Measurements from ENCODE around the gene NINJ2. TPM values are rescaled to one million over a fixed set of nuclear protein-coding genes. Genes with fewer than 3 reads are reported as not detected.

NINJ2 gene
- polyA plus RNA-seq, 1 donor from 2014 or later = not detected

DNA sequence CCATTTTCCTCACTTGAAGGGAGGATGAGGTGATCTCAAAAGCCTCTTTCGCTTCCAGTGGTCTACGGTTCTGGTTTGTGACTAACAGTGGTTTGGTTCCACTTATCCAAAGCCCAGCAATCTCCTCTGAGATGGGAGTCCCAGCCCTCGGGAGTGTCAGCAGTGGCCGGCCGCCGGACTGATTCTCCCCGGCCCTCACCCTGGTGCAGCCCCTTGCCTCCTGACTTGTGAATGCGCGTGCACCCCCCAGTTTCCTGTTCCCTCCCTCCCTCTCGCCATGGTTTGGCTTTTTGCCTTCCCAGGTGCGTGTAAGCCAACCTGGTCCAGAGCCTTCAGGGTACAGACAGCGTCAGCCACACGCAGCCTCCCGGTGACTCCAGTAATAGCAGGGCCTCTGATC, 129.0 kb downstream of the NINJ2 start:
- TF ChIP-seq, protein P1, sequence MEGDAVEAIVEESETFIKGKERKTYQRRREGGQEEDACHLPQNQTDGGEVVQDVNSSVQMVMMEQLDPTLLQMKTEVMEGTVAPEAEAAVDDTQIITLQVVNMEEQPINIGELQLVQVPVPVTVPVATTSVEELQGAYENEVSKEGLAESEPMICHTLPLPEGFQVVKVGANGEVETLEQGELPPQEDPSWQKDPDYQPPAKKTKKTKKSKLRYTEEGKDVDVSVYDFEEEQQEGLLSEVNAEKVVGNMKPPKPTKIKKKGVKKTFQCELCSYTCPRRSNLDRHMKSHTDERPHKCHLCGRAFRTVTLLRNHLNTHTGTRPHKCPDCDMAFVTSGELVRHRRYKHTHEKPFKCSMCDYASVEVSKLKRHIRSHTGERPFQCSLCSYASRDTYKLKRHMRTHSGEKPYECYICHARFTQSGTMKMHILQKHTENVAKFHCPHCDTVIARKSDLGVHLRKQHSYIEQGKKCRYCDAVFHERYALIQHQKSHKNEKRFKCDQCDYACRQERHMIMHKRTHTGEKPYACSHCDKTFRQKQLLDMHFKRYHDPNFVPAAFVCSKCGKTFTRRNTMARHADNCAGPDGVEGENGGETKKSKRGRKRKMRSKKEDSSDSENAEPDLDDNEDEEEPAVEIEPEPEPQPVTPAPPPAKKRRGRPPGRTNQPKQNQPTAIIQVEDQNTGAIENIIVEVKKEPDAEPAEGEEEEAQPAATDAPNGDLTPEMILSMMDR (IDR thresholded peaks at IDR 0.05; ENCODE audit: poor library complexity, severe bottlenecking) = no peak
- TF ChIP-seq EZH2 (IDR thresholded peaks at IDR 0.05; ENCODE audit: borderline replicate concordance, insufficient read depth, low read length, poor library complexity, severe bottlenecking) = no peak
- no peak overlapping the region for H3K4me3 ChIP-seq (ENCODE audit: low read length)
- no peak overlapping the region for H3K4me2 ChIP-seq (ENCODE audit: low read length)
- H3K27ac ChIP-seq (ENCODE audit: low read length) = no peak overlapping the region
- peaks cover 9% of the 10 kb centered on the region for H3K9me3 ChIP-seq (ENCODE audit: low read length)
- H3K79me2 ChIP-seq (replicated peaks; ENCODE audit: insufficient read depth, low read length) = no peaks in the 10 kb centered on the region
- H3F3A ChIP-seq (ENCODE audit: insufficient read depth, low read length, poor library complexity, severe bottlenecking) = no peaks in the 10 kb centered on the region
- H4K20me1 ChIP-seq (ENCODE audit: insufficient read depth) = no peaks in the 10 kb centered on the region
- no peaks in the 10 kb centered on the region for H3K27me3 ChIP-seq (ENCODE audit: insufficient read depth, low read depth, low read length)
- H3K9me2 ChIP-seq (ENCODE audit: insufficient read depth, low read length) = no peaks in the 10 kb centered on the region
- no peak overlapping the region for H3K9ac ChIP-seq (ENCODE audit: low read length)
- H3K36me3 ChIP-seq (ENCODE audit: insufficient read depth, low read length) = no peaks in the 10 kb centered on the region
- no peak overlapping the region for H2AFZ ChIP-seq (ENCODE audit: low read depth, low read length)

DNA sequence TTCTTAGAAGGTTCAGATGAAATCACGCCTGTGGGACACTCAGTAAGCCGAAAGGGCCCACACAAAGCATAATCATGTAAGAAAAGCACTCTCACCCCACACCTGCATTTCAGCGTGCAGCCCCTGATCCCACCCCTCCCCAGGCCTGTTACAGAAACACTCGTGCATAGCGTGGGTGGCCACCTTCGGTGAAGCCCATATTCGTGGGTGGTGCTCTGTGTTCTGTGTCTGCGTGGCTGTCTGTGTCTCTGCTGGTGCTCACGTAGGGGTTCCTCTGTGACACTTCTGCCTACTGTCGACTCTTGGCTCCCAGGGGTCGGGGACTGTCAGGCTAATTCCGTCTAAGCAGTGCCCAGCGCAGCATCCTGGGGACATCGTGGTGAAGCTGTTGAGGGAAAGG, 129.5 kb downstream of the NINJ2 start:
- Histone ChIP-seq H3K4me2 (ENCODE audit: low read length) (no peak overlapping the region), H3K27ac (ENCODE audit: low read length) (no peak overlapping the region), H4K20me1 (ENCODE audit: insufficient read depth) (no peaks in the 10 kb centered on the region), H3K9ac (ENCODE audit: low read length) (no peak overlapping the region), H3K79me2 (replicated peaks; ENCODE audit: insufficient read depth, low read length) (no peaks in the 10 kb centered on the region), H3K9me2 (ENCODE audit: insufficient read depth, low read length) (no peaks in the 10 kb centered on the region), H3K9me3 (ENCODE audit: low read length) (peaks cover 12% of the 10 kb centered on the region), H3F3A (ENCODE audit: insufficient read depth, low read length, poor library complexity, severe bottlenecking) (no peaks in the 10 kb centered on the region), H3K36me3 (ENCODE audit: insufficient read depth, low read length) (no peaks in the 10 kb centered on the region), H3K4me3 (ENCODE audit: low read length) (no peak overlapping the region), H2AFZ (ENCODE audit: low read depth, low read length) (no peak overlapping the region), H3K27me3 (ENCODE audit: insufficient read depth, low read depth, low read length) (no peaks in the 10 kb centered on the region)
- TF ChIP-seq, protein P1 (IDR thresholded peaks at IDR 0.05; ENCODE audit: poor library complexity, severe bottlenecking) = no peak
- TF ChIP-seq MXI1 (conservative IDR thresholded peaks at IDR 0.05; ENCODE audit: poor library complexity, severe bottlenecking) (no peak), EZH2 (IDR thresholded peaks at IDR 0.05; ENCODE audit: borderline replicate concordance, insufficient read depth, low read length, poor library complexity, severe bottlenecking) (no peak), POLR2AphosphoS5 (IDR thresholded peaks at IDR 0.05) (no peak), SMC3 (conservative IDR thresholded peaks at IDR 0.05; ENCODE audit: poor library complexity) (no peak), EP300 (conservative IDR thresholded peaks at IDR 0.05; ENCODE audit: poor library complexity, severe bottlenecking) (no peak), TAF1 (IDR thresholded peaks at IDR 0.05; ENCODE audit: low read depth) (no peak), RAD21 (conservative IDR thresholded peaks at IDR 0.05) (no peak)
- TF ChIP-seq, protein P2, sequence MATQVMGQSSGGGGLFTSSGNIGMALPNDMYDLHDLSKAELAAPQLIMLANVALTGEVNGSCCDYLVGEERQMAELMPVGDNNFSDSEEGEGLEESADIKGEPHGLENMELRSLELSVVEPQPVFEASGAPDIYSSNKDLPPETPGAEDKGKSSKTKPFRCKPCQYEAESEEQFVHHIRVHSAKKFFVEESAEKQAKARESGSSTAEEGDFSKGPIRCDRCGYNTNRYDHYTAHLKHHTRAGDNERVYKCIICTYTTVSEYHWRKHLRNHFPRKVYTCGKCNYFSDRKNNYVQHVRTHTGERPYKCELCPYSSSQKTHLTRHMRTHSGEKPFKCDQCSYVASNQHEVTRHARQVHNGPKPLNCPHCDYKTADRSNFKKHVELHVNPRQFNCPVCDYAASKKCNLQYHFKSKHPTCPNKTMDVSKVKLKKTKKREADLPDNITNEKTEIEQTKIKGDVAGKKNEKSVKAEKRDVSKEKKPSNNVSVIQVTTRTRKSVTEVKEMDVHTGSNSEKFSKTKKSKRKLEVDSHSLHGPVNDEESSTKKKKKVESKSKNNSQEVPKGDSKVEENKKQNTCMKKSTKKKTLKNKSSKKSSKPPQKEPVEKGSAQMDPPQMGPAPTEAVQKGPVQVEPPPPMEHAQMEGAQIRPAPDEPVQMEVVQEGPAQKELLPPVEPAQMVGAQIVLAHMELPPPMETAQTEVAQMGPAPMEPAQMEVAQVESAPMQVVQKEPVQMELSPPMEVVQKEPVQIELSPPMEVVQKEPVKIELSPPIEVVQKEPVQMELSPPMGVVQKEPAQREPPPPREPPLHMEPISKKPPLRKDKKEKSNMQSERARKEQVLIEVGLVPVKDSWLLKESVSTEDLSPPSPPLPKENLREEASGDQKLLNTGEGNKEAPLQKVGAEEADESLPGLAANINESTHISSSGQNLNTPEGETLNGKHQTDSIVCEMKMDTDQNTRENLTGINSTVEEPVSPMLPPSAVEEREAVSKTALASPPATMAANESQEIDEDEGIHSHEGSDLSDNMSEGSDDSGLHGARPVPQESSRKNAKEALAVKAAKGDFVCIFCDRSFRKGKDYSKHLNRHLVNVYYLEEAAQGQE (IDR thresholded peaks at IDR 0.05; ENCODE audit: borderline replicate concordance) = no peak
